NCI-H187 treated with DMSO at 0.1 percent for 48 hours (cell line): ENCODE measurements around the gene AATK.

ENCODE experiments used
- DNase-seq: peaks from one replicate; lab custom pipeline; 2025; lab: John Stamatoyannopoulos, UW

AATK gene

GRCh38 chr17:81114351-81115093 lies 51.5 kb downstream of the AATK start:
- DNase-seq: no peak

DNA sequence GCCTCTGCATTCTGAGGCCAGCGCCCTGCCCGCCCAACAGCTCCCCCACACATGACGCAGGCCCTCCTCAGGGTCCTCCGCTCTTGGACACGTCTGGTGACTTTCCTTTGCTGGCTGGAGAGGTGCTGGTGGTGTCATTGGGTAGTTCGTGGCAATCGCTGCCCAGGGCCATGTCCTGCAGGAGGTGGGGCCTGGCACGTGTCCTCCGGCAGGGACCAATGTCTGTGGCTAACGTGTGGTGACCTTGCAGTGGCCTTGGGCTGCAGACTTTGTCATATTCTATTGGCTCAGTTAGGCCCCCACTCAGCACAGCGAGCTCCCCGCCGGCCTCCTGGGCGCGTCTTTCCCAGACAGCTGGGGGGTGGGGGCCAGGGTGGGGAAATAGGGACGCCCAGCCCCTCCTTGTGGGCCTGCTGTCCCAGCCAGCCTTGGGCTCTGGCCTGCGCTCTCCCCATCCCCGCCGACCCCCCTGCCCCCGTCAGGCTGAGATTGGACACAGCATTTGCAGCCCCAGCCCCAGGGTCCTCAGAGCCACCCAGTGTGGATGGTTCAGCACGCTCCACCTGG lies 52.8 kb downstream of the AATK start:
- no peak for DNase-seq

- DNase-seq: no peak
Observed at GRCh38 chr17:81112450-81112849, 53.6 kb downstream of the AATK start.

DNA sequence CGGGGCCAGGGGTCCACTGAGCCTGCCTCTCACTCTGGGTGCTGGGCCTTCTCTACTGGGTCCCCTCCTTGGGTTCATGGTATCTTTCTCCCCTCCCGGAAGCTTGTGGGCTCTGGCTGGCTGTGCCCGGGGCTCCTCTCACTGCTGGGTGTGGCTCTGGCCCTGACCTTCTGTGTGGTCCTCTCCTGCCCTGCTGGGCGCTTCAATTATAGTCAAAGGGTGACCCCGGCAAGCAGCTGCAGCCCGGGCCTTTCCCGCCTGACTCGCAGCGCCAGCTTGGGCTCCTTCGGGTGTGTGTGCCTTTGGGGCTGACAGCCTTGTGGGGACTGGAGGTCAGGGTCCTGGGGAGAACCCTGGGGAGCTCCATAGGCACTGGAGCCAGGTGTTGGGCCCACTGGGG lies 55.0 kb downstream of the AATK start:
- no peak for DNase-seq

DNA sequence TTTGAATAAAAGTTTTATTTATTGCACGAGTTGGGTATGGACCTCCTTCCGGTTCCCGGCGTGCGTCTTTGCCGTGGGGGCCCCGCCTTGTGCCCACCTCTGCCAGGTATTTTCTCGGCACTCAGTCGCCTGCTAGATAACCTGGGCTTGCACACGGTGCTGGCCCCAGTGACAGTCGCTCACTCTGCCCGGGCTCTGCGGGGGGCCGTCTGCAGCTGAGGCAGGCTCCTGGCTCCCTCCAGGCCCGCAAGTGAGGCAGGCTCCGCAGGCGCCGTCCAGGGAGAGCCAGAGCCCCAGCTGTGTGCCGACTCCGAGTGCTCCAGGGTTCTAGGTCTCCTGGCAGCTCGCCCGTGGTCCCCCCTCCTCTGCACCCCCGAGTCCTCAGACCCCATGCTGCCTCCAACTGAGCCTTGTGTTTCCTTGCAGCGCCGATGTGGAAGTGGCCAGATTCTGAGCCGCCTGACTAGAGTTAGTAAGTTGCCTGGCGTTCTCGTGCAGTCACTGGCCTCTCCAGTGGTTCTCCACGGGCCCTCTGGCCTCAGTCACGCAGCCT lies 55.5 kb downstream of the AATK start:
- DNase-seq: no peak

DNA sequence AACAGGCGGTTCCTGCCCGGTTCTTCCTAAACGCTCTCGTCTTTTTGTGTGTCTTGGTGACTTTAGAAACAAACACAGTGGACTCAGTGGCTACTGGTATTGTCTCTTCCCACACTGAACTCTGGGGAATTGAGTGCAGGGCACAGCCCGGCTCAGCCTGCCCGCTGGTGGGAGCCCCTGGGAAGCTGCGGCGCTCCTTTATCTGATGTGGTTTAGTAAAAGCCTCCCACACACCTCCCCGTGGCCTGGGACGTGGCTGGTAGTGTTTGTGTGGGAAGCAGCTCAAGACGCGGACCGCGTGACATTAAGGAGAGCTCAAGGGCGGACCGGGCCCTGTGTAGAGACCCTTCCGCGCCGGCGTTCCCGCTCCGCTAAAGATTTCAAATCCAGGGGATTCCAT lies 56.1 kb downstream of the AATK start:
- DNase-seq: no peak

DNA sequence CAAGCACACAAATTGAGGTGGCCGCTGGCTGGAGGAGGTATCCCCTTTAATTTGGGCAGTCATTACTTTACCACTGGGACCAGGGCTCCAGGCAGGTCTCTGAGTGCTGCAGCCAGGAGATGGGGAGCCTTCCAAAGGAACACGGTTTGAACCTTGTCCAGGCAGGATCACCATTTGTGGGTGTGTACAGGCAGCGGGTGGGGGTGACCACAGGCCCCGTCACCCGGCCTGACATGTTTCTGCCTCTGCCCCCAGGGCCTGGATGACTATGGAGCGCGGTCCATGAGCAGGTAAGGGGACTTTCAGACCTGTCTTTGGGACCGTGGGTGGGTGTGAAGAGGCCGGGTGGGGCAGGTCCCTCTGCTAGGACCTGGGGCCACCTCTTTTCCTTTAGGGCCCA lies 57.8 kb downstream of the AATK start:
- no peak for DNase-seq

DNA sequence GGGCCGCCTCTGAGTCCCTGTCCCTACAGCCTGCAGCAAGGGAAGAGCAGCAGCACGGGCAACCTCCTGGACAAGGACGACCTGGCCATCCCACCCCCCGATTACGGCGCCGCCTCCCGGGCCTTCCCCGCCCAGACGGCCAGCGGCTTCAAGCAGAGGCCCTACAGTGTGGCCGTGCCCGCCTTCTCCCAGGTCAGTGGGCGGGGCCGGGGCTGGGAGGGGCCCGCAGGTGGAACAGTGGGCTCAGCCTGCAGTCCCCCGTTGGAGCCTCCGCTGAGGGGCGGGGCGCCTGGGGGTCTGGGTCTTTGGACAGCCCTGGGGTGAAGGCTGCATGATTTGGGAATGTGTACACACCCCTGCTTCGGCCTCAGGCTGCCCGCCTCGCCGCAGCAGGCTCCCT lies 59.3 kb downstream of the AATK start:
- no peak for DNase-seq

DNA sequence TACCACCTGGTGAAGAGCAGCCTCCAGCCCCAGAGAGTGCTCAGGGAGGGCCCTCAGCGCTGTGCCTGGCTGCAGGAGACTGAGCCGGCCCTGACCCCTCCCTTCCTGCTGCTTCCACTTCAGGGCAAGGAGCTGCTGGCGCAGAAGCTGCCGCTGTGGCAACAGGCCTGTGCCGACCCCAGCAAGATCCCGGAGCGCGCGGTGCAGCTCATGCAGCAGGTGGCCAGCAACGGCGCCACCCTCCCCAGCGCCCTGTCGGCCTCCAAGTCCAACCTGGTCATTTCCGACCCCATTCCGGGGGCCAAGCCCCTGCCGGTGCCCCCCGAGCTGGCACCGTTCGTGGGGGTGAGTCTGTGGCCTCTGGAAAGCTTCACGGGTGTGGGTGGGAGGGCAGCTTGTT lies 62.6 kb downstream of the AATK start:
- DNase-seq: no peak

DNA sequence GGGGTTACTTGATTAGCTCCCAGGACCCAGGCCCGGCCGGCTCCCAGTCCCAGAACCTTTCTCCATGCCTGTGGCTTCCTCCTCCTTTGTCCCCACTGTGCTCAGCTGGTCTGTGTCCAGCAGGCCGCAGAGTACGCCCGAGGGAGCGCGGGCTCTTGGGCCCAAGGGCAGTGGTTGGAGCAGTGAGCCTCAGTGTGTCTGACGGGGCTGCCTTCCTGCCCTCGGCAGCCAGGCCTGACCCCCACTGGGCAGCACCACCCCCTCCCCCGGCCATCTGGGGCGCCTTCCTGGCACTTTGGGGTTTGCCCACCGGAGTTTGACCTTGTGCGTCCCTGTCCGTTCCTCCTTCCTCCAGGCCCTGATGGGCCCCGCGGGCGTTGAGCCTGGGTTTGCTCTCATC lies 63.2 kb downstream of the AATK start:
- no peak for DNase-seq

GRCh38 chr17:81102352-81102751 lies 63.7 kb downstream of the AATK start:
- DNase-seq: no peak

GRCh38 chr17:81101614-81102306 lies 64.3 kb downstream of the AATK start:
- no peak for DNase-seq

DNA sequence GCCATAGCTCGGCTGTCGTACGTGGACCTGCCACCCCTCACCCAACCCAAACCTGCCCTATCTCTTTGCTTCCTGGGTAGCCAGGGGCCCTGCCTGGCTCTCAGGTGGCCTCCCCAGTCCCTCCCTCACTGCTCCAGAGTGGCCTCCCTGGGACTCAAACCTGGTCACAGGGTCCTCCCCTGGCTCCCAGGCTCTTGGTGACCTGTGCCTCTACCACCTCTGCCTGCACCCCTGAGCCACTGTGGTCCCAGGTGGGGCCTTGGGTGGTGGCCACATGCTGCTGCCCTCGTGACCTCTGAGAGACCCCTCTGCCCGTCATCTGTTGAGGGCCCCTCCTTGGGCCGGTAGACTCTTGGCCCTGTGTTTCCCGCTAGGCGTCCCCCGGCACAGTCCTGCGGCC lies 65.4 kb downstream of the AATK start:
- no peak for DNase-seq

DNA sequence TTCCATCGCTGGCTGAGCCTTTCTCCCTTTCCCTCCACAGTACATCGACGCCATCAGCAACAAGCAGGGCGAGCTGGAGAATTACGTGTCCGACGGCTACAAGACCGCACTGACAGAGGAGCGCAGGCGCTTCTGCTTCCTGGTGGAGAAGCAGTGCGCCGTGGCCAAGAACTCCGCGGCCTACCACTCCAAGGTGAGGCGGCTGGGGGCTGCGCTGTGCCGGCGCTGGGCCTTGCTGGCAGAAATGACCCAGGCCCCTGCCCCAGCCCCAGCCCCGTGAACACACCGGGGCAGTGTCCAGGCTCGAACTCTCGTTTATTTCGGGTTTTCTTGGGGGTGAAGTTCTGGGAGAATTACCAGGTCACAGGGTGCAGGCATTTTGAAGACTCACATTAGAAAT lies 66.1 kb downstream of the AATK start:
- DNase-seq: no peak

DNA sequence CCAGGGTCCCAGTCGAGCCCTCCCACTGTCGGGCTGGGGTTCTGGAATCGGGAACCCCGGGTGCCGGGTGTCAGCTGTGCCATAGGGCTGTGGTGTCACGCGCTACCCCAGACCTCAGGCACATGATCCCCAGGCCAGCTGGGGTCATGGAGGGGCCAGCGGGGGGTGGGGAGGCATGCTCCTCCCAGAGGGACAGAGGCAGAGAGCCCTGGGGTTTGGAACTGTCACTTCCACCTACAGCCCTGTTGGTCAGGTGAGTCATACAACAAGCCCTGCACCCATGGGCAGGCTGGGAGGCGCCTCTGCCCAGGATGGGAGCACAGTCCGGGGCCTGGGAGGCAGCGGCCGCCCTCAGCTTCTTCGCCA lies 68.1 kb downstream of the AATK start:
- DNase-seq: no peak

DNA sequence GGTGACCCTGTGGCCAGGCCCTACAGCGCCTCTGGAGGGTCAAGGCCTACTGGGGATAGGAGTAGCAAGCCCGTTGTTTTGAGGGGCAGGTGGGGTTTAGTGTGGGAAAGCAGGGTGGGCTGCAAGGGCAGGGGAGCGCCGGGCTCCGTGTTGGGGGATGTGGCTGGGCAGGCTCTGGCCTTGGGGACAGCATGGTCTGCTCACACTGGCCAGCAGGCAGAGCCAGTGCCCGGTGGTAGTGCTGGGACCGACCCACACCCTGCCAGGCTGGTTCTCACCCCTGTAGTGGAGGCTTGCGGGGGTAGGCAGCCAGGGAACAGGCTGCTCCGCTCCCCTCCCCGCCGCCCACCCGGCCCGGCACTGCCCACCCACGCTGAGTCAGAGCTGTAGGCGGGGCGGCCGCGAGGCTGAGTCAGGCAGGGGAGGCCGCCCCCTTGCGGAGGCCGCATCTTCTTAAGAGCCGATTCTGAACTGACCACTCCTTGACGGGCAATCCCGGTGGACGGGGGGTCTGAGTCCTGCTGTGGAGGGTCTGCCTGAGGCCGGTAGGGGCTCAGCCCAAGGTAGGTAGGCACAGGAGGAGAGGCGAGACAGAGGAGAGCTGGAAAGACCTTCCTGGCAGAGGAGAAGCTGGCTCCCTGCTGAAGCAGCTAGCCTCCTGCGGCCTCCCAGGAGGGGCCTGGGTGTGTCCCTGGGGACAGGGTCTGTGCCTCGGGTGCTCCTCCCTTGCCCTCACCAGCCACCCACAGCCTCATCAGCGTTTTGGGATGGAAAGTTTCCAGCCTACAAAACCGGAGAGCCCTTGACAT lies 68.7 kb downstream of the AATK start:
- no peak for DNase-seq

DNA sequence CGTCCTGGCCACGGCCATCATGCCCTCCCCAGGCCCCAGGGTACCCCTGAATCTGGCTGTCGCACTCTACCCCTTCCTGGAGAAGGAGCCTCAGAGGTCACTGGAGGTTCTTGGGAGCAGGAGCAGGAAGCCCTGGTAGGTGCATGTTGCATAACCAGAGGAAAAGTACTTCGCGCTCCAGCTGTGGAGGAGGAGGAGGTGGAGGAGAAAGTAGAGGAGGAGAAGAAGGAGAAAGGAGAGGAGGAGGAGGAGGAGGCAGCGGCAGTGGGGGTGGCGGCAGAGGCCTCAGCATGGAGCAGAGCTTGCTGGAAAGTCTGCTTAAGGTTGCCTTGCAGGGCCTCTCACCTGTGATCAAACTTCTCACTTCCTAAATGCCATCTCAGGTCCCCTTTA lies 69.3 kb downstream of the AATK start:
- DNase-seq: no peak

DNA sequence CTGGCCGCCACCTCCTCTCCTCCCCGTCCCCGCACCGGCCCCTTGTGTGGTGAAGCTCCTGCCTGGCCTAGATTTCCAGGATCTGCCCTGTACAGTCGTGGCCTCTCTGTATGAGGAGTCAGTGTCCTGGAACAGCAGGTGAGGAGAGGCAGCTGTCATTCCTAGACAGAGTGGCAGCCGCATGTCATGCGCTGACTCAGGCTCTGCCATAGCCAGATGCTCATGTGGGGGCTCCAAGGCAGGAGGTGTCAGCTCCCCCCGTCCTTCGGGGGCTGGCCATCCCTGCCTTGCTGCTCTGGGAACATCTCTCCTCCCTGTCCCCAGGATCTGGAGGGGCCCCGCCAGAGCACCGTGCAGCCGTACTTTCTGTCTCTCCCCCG lies 70.6 kb downstream of the AATK start:
- DNase-seq: no peak

DNA sequence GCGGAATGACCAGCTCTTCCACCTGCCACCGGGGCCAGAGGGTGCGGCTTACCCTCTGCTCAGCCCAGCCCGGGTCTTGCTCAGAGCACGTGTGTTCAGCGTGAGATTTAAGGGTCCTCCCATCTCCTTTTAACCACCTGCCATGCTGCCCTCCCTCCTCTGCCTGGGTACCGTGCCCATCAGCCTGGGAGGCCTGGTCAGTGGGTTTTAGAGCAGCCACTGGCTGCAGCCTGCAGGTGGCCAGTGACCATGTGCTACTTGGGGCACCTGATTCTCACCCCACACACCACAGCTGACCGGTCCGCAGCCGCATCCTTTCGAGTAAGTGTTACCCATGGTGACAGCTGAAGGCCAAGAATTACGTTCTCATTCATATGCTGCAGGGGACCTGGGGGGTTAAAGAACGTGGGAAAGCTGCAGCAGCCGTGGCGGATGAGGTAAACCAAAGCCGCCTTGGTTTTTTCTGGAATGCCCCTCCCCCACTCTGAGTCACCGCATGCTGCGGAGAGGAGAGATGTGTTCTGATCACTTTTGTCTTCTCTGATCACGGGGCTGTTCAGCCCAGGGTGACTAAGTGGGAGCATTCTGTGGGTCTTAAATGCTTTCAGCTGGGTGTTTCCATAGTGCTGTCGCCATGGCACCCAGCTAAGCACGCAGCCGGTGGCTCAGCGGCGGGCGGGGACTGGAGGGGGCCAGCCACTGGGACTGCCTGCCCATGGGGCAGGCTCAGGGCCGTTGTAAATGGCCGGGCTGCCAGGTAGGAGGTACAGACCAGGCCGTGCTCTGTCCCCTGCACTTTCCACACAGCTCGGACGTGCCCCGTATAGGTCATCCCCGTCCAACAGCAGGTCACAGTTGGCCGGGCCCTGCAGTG lies 71.3 kb downstream of the AATK start:
- peak; percentile 40 for DNase-seq

DNA sequence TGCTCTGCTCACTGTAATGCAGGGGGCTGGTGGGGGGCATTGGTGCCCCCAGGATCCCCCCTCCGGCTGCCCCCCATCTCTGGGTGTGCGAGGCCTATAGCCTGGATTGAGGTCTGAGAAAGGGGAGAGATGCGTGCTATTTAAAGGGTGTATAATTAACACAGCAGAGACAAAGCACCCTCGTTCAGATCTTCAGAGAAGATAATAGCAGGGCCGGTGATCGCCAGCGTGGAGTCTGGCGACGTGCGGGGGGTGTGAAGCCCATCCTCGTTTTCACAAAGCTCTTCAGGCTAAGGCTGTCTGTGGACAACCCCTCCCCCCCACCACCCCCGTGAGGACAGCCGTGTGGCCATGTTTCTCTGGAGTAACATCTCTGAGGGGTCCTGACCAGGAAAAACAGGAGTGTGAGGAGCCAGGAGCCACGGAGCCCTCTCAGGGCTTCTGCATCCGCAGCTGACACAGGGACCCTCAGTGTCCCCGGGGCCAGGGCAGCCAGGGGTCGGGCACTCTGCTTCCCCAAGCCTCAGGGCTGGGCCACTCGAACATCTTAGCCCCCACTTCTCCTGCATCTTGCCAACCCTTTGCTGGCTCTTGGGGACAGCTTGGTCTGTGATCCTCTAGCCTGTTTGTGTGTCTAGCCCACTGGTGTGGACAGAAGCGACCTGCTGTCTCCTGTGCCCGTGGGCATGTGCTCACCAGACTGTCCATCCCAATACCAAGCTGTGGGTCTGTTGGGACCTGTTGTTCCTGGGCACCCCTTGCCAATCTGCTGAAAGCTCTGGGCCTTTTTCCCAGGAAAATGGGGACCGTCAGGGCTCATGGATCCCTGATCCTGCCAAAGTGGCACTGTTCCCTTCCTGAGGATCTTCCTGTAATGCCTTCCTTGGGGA lies 72.2 kb downstream of the AATK start:
- no peak for DNase-seq
